Measurements from ENCODE around the gene CZIB.

- TF ChIP-seq, protein P1, sequence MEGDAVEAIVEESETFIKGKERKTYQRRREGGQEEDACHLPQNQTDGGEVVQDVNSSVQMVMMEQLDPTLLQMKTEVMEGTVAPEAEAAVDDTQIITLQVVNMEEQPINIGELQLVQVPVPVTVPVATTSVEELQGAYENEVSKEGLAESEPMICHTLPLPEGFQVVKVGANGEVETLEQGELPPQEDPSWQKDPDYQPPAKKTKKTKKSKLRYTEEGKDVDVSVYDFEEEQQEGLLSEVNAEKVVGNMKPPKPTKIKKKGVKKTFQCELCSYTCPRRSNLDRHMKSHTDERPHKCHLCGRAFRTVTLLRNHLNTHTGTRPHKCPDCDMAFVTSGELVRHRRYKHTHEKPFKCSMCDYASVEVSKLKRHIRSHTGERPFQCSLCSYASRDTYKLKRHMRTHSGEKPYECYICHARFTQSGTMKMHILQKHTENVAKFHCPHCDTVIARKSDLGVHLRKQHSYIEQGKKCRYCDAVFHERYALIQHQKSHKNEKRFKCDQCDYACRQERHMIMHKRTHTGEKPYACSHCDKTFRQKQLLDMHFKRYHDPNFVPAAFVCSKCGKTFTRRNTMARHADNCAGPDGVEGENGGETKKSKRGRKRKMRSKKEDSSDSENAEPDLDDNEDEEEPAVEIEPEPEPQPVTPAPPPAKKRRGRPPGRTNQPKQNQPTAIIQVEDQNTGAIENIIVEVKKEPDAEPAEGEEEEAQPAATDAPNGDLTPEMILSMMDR (IDR thresholded peaks at IDR 0.05; ENCODE audit: control extremely low read depth in 1 of 3, insufficient read depth in 1 of 3, low read depth in 1 of 3, low read length in 3 of 3), result peak in 2 of 3 experiments; percentile 19 to 20; a peak in 2 of 4 replicates
- no peak for TF ChIP-seq EZH2 (IDR thresholded peaks at IDR 0.05; ENCODE audit: low read depth, low read length, severe bottlenecking)
Measured at GRCh38 chr1:53190210-53190611, 30.2 kb downstream of the CZIB start.
